Gastrocnemius medialis (tissue), 4 donors: ENCODE data around the gene HTR5A.

Source experiments
- CTCF ChIP-seq, 5 experiments: fragments of 450-650 bp in 3 of 5; fragments of 200-600 bp in 2 of 5; sonication (generic) in 2 of 5; IDR thresholded peaks in 4 of 5; conservative IDR thresholded peaks in 1 of 5; 1 replicate in 4 of 5; 2 replicates in 1 of 5; pipeline ENCODE4 v1.5.1; 2016 to 2019; ENCODE audit warnings: antibody characterized with exemption in 5 of 5, mild to moderate bottlenecking in 3 of 5, moderate library complexity in 3 of 5
- POLR2A ChIP-seq, 2 donors: fragments of 450-650 bp; IDR thresholded peaks; one replicate each; pipeline ENCODE4 v1.6.1; 2017; ENCODE audit warnings: antibody characterized with exemption in 2 of 2, mild to moderate bottlenecking in 2 of 2, moderate library complexity in 2 of 2

DNA sequence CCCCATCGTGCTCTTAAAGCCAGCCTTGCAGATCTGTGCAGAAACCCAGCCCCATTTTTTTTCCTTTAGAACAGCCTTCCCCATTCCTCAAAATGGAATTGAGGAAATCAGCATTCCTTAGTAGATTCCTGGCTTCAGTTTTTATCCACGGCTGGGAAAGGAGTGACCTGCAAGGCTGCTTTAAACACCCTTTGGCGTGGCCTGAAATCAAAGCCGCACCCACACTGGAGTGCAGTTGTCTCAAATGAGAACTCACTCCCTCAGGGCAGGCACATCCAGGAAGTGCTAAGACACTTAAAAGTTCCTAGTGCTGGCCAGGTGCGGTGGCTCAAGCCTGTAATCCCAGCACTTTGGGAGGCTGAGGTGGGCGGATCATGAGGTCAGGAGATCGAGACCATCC is 34.8 kb downstream of the HTR5A start:
- no peak for TF ChIP-seq CTCF (IDR thresholded peaks at IDR 0.05 in 4 of 5, conservative IDR thresholded peaks at IDR 0.05 in 1 of 5)
- TF ChIP-seq POLR2A (IDR thresholded peaks at IDR 0.05), result no peak
